Activated T-helper 9 cell treated with anti-CD3 and anti-CD28 coated beads, Interleukin-2, amount 50 U/mL, for 16 hours (primary cell): ENCODE results near the gene TMTC1.

Experiments used
- DNase-seq: peaks from one replicate; pipeline ENCODE4 v3.0.0-alpha.2; 2020; ENCODE audit warnings: low read depth

TMTC1 gene

DNA sequence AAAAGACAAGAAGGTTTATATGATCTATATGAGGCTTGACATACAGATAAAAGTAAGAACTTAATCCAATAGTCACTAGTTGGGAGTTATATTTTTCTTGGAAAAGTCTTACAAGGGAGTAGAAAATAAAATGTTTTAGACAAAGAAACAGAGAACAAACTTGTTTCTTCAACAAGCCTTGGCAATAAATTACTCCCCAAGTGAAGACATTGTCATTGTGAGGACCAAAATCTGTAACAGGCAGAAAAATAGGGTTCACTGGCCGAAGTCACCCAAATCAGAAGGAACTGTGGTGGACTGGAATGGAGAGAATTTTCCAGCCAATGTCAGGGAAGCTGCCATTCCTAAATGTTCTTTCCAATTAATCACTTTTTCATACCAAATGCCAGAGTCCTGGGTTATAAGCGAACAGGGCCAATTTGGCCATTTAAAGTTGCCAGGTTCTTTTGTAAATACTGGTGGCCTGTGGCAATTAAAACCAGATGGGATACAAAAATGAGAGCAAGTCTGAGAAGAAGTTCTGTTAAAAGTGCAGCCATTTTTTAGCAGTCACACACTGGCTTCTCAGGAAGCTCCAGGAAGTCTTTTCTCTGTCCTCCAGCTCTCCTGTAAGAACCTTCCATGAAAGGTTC is 168.9 kb downstream of the TMTC1 start:
- no peak for DNase-seq

DNA sequence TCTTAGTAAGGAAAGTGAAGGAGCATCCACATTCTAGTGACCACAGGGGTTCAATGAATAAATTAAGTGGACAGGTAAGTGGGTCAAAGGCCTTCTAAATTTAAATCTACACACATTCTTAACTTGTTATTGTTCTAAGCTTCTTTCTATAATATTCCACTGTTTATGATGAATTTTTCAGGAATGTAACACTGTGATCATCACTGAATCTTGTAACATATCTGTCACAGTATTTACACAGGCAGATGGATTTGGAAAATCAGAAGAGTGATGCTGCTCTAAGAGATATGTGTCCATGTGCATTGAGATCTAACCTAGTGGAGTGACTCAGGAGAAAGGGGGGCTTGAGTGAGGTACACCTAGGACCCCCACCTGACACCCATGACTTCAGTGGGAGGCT is 170.8 kb downstream of the TMTC1 start:
- DNase-seq: no peak

DNA sequence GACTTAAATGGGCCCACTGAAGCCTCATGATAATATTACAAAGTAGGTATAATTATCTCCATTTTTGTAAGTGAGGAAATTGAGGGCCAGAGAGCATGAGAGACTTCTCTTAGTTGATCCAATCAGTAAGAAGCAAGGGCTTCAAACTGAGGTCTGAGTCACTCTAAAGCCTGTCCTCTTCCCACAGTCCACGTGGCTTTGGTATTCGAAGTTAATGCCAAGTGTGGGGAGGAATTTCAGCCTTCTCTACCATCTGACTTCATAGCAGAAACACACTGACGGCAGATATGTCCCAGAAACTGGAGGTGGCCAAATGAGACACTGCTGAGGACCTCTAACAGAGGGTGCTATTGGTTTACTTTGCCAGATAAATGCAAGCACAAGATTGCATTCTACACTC is 171.8 kb downstream of the TMTC1 start:
- DNase-seq: no peak

DNA sequence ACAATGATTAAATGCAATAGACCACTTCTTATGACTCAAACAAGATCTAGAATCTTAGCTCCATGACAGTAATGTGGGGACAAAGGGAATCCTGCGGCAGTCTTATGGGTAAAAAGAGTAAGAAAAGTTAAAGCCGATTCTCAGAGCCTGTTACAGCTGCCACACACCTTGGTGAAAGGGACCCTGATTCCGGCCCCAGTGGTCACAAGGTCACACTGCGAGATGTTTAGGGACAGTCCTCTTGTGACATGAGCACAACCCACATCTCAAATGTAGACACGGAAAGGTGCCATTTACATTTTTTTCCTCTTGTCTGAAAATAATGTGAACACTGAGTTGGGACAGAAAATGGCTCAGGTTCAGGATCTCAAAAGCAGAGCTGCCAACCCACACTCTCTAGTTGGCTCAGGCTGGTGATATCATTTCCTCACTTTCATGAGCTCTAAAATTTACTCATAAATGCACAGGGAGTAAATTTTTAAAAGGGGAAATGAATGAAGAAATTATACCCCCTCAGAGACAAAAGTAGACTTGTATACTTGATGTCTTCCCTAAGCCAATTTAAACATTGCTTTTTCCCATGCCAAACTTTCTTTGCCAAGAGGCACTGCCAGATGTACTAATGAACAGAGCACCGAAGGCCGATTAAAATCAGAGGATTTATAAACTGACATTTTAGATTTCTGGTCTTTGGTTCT is 173.1 kb downstream of the TMTC1 start:
- DNase-seq: no peak

DNA sequence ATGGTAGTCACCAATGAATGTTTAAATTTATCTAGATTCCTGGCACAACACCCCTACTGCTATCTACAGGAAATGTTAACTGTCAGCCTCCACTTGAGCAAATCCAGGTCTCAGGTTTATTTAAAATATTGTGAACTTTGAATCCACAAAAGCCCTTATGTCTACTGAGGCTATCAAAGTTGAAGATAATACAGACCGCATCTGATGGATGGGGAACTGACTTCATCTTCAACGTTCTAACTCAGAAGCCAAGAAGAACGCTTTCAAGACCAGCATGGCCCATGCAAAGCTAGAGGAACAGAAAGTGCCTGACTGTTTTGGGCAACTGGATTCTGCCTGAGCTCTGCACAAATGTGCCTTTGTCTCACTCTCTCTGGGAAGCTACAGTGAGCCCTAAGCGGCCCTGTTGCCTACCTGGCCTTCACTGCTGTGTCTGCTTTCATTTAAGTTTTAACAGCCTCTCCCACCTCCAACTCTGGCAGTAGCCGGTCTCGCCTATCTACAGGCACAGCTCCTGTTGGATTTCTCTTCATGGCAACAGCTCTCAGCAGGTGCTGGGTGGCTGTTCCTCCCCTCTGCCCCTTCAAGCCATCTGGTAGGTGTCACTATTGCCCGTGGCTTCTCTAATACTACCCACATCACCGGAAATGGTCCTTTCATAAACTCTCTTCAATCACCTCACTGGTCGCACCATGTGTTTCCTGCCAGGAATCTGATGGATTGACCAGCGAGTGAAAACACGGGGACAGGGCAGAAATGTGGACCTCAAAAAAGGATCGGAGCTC is 174.1 kb downstream of the TMTC1 start:
- no peak for DNase-seq

DNA sequence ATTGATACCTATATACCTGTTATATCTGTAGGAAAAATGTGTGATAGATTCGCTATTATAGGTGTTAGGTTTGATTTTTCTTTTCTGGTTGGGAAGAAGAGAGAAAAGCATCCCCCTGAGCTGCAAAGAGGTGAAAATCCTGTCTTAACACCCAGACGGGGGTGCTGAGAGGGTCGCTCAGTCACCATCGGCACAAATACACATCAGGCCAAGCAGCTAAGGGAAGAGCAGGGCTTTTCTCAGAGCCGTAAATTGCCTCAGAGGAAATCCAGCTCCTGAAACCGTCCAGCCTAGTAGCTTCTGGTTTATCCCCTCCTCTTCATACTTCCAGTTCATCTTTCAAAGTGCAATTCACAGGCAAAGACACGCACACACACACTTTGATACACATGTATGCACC is 175.2 kb downstream of the TMTC1 start:
- no peak for DNase-seq

DNA sequence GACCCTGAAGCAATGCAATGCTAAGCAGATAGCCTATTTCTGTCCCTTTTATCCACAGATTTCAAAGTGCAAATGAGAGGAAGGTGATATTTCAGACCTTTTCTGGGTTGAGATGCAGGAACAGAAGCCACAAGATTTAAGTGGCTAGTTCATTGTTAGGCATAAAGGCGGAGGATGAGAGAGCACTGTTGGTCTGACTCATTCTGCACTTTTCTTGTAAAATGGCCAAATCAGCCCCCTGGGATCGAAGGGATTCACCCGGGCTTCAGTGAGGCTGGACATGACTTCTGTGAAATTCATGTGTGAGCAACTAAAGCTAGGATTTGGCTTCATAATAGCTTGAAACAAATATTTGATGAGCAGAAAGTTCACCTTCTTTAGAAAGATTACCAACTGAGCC is 184.4 kb downstream of the TMTC1 start:
- no peak for DNase-seq

DNA sequence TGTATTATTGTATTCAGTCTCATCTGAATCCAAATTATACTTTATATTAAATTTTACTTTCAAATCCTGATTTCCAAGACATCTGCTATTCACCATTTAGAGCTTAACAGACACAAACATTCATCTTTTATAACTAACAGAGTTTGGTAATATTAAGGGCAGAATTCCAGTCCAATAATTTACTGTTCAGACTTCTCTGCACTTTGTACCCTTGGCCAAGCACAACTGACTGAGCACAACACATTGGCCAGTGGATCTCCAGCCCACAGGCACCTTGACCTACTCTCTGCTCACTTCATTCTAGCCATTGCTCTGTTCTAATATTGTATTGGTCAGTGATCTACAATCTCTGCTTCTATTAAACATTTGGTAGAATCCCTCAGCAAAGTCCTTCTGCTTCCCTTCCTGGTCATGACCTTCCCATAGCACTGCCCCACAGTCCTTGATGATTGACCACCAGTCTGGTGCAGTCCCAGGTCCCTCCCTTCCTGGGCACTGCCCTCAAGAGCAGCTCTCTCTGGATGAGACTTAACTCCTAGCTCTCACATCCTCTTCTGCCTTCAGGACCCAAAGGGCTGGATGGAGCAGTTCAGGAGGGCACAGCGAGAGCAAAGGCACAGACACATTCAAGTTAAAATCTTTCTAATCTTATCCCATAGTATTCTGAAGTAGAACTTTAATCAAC is 188.5 kb downstream of the TMTC1 start:
- no peak for DNase-seq

DNA sequence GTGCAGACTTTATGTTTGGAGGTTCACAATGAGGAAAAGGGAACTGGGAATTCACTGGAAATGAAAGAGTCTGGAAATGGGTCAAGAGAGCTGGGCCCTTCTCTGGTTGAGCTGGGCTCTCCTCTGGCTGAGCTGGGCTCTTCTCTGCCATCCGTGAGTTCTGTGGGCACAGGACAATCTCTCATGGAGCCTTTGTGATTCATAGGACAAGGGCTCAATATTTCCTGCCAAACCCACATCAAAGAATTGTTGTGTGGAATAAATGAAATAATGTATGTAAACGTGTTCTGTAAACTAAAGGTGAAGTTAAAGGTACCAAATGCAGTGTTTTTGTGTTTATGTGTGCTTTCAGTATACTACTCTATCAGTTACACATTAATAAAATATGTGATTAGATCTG is 190.7 kb downstream of the TMTC1 start:
- no peak for DNase-seq

DNA sequence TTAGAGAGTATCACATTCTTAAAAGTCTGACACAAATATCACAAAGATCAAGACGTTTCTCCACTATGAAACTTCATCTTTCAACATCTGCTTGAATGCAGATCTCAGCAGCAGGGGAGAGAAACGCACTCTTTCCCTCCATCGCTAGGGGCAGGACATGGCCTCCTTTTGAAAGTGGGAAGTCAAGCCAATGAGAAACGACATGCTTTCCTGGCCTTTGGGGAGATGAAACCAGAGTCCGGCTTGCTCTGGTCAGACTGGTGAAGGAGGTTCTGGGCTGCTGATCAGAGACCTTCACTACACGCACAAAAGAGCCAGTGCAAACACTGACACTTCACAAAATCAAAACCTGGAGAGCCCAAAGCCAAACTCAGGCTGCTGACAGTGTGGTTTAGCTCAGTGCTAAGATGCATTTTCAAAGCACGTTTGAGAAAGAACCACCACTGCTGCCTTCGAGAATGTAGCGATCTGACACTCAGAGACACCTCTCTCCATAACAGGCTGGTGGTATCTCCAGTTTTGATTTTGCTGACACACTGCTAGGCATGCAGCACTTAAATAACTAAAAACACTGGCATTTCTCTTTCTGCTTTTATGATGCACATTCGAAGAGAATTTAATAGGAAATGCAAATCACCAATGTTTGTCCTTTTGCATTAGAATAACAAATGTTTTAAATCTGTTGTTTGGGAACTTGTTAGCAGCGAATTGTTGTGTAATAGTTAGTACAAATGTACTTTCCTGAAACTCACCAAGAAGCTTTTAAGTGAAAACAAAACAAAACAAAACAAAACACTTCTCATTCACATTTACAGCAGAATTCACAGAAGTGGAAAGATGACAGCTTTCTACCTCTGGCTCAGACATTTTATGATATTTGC is 192.4 kb downstream of the TMTC1 start:
- no peak for DNase-seq

DNA sequence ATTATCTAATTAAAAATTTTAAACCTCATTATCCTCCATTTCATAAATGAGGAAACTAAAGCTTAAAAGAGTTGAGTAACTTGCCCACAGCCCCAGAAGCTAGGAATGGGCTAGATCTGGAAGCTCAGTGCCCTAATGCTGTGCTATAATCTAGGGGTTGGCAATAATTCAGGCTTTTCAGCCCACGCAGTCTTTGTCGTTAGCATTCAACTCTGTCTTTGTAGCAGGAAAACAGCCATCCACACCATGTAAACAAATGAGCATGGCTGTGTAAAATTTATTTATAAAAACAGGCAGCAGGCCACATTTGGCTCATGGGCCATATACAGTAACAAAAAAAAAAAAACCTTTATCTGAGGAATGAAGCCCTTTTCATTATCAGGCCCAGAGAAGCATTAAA is 193.9 kb downstream of the TMTC1 start:
- no peak for DNase-seq

DNA sequence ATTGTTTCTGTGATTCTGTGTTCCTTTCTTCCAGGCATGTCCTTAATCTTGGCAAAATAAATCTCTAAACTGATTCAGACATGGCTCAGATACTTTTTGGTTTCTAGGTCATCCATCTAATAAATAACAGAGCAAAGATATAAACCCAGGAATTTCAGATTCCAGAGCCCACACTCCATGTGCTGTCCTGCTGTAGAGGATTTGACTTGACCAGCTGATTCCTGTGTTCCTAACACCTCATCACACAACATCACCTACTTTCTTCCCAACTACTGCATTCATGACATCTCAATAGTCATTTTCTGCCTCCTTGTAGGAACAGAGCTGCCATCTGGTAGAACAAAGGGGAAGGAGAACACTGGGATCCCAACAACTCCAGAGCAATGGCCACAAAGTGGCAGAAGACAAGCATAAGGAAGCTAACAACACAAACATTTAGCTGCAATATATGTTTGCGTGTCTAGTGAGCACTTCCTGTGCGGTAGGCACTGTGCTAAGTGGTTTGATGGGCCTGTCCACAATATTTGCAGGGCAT is 194.4 kb downstream of the TMTC1 start:
- no peak for DNase-seq

DNA sequence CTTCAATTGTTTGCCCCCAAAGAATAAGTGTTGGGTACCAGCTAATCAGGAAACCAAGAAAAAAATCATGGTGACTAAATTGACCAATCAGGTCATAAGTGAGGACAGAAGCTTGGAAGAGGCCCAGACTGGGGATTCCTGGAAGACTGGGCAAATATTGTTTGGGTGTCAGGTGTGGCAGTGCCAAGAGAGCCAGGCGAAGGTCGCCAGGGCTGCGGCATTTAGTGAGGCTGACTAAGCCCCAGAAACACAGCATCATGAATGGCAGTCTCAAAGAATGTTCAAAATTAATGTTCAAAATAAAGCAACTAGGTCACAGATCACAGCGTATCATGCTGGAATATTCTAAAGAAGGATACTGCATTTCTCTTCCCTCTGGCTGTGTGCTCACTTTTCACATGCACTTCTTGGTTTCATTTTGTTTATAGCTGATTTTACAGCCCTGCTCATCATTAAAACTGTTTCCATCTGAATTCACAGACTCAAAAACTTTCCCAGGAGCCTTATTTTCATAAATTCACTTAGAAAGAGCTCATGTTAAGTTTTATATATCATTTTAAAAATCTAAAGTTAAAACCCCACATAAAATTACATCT is 201.0 kb downstream of the TMTC1 start:
- no peak for DNase-seq

DNA sequence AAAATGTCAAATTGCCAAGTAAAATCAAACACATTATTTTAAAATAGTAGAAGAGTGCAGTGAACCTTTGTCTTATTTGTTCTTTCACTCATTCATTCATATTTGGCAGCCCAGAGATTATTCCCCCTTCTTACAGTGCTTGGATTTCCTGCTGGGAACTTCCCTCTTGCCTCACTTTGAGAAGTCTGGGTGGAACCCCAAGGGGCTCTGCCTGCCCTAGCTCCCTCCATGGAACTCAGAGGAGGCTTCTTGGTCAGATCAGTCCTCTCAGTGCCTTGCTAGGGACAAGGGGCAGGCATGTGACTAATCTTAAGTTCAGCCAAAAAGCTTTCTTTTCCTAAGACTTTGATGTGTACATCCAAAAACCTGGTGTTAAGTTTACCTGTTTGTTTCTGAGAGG is 201.6 kb downstream of the TMTC1 start:
- no peak for DNase-seq

DNA sequence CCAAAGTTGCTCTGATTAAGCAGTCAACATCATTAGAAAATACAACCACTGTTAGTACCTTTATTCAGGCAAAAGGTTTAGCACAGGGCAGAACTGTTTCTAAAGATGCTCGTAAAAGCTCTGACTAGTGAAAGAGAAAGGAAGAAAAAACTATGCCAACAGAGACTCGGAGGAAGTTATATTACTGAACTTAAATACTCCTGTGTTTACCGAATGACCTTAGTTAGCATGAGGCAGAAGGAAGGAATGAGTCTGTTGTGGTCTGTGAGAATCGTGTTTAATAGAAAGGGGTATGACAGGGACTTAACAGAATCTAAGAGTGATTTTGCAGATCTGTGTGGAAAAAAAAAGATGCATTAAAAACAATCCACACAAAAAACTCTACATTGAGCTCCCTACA is 202.1 kb downstream of the TMTC1 start:
- DNase-seq: no peak

DNA sequence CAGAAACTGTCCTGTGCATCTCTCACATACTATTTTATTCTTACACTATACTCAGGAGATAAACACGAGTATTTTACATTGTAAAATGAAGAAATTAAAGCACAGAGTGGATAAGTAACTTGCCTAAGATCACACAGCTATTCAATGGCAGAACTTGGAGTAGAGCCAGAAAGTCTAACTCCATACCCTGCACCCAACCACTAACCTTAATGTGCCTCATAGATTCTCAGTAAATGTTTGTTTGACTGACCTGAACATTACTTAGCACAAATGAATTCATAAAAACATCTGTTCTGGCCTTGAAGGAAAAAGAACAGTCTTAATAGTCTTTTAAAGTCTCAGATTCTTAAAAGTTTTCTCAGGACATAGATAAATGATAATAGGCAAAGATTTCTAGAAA is 202.8 kb downstream of the TMTC1 start:
- DNase-seq: no peak

DNA sequence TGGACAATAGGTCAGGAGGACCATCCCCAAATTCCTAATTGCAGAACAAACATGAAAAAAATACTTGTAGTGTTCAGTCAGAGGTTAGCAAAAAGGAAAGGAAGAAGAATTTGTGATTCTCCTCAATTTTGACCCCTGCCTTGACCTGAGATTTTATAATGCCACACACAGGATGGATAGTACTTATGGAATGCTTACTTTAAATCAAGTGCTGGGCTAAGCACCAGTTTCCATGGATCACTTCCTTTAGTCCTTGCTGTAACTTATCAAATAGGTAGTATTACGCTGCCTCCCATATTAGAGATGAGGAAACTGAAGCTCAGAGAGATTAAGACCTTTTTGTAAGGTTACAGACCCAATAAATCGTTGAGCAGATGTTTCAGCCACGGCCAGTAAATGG is 205.0 kb downstream of the TMTC1 start:
- no peak for DNase-seq

DNA sequence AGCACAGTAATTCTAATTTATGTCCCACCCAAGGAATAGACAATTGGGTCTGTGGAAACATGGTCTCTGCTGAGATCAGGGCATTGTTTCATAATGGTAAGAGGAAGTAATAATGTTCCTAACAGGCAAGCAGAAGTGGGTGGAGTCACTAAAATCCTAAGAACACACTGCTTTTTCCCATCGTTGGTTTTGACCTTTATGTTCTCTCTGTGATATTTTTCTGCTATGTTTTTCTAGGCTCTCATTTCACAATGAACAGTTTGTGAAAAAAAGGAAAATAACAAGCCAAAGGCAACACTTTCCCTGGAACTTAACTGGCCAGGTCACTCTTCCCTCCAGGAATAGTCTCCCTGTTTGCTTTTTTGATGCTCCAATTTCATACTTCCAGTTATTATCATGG is 205.7 kb downstream of the TMTC1 start:
- DNase-seq: no peak

DNA sequence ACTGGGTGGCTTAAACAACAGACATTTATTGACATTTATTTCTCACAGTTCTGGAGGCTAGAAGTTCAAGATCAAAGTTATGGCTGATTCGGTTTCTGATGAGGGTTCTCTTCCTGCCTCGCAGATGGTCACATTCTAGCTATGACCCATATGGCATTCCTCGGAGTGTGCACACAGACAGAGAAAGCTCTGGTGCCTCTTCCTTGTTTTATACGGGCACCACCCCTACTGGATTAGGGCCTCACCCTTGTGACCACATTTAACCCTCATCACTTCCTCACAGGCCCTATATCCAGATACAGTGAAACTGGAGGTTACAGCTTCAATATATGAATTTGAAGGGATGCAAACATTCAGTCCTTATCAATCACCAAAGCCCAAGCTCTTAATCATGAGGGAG is 209.2 kb downstream of the TMTC1 start:
- DNase-seq: no peak

DNA sequence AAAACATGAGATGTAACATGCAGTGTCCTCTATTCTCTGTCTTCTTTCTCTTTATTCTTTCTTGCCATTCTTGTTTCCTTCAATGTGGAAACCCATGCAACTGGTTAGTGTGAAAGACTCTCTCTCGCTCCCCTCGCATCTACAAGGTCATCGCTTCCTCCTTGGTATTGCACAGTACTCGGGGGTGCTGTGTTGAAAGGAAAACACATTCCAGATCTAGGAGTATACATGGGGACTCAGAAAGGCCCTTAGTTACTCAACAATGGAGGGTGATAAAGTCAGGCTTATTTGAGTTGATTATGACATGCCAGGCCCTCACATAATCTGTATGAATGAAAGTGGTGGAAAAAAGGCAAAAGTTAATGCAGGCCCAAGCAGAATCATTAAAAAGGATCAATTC is 210.8 kb downstream of the TMTC1 start:
- DNase-seq: no peak

DNA sequence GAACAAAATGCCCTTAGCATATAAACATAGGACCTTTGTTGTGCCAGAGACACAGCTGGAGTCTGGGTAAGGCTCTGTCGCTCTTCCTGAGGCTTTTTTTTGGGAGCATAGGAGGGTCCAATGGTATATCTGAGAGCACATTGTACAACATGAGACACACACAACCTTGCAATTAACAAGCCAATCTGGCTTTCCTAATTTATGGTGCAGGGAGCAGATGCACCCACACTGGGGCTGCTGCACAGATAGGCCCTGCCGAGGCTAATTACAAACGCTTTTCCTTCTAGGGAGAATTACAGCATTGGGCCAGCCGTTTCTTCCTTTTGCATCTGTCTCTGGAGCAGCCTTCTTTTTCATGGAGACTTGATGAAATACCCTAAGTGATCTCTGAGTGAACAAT is 211.3 kb downstream of the TMTC1 start:
- DNase-seq: no peak
